GM12865 (cell line): ENCODE results near the gene SAMD4A.
A peak's percentile ranks its signal among the peaks of the same experiment; 100 is the strongest.

ENCODE experiments used
- DNase-seq: peaks from one replicate; pipeline ENCODE4 v3.0.0; 2010; ENCODE audit warnings: low read depth
- H3K4me3 ChIP-seq: 2 replicates; pipeline ENCODE4 v1.5.1; 2011; ENCODE audit warnings: mild to moderate bottlenecking, low read depth, low read length, control low read depth
- CTCF ChIP-seq: IDR thresholded peaks from 2 replicates; pipeline ENCODE4 v1.5.1; 2011; ENCODE audit warnings: low read length, control low read depth, low read depth, inconsistent platforms; ENCODE audit not compliant: insufficient read depth; ENCODE audit errors: missing control alignments

SAMD4A gene

GRCh38 chr14:54660604-54661111 is 93.7 kb downstream of the SAMD4A start:
- TF ChIP-seq CTCF, result no peak

GRCh38 chr14:54662491-54663133 is 95.7 kb downstream of the SAMD4A start:
- DNase-seq, result no peak
- H3K4me3 ChIP-seq, result no peak overlapping the region
- no peak for TF ChIP-seq CTCF

More at GRCh38 chr14:54660604-54661111, 93.7 kb downstream of the SAMD4A start:
- DNase-seq, result no peak
- H3K4me3 ChIP-seq, result no peak overlapping the region

GRCh38 chr14:54664961-54665360 is 98.0 kb downstream of the SAMD4A start:
- no peak overlapping the region for H3K4me3 ChIP-seq
- TF ChIP-seq CTCF, result no peak
- no peak for DNase-seq

- DNase-seq, result peak; percentile 7
- no peak for TF ChIP-seq CTCF
- no peak overlapping the region for H3K4me3 ChIP-seq
These were observed 99.0 kb downstream of the SAMD4A start for GRCh38 chr14:54665946-54666345.

DNA sequence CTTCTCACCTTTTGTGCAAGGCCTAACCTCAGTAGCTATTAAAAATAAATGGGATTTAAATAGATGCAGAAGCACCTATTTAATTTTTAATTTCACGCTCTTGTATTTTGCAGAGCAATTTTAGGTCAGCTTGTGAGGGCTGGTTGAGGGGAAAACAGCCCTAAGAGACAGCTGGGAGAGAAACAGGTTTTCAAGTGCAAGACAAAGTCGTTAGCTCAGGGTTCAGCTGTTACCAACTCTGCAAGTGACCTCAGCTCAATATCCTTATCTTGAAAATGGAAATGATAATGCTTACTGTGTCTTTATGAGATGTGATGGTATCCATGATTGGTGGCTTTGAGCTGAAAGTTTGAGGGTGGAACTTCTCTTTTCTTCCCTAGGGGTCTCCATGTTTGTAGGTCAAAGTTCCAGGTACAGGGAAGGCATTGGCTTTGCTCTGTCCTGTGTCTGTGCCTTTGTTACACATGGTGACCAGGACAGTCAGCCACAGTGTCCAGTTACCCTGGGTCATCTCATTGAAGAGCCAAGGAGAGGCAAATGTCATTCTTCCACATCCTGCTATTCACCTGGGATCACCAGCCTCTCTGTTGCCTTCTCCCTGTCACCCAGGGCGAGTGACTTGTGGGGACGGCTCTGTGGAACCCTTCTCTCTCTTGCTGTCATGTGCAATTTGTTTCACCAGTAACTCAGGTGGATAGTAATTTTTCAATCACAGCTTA is 100.3 kb downstream of the SAMD4A start:
- H3K4me3 ChIP-seq, result no peak overlapping the region
- DNase-seq, result no peak
- no peak for TF ChIP-seq CTCF

DNA sequence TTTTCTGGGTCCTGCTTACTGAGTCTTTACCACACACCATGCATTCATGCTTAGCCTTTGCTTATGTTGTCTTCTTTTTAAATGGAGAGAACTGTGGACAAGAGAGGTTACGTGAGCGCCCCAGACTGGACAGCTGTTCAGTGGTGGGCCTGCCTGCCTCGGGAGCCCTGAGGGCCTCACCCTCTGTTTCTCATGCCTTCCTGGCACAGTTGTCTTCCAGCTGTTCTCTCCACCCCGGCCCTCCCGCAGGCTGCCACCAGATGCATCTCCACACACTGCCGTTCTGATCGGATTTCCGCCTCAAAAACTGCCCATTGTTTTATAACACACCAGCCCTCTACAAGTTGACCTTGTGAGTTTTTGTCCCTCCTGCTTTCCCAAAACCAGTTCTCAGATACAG is 100.8 kb downstream of the SAMD4A start:
- no peak overlapping the region for H3K4me3 ChIP-seq
- TF ChIP-seq CTCF, result no peak
- DNase-seq, result no peak
